ENCODE results near the gene RBMS1. TPM values are rescaled to one million over a fixed set of nuclear protein-coding genes. Genes with fewer than 3 reads are reported as not detected.

RBMS1 gene
- total and polyA plus RNA-seq, 2 of the 13 experiments (the other 11 are each of a cell fraction or from before 2014, with no cell fraction given): 55.5 to 110 TPM

DNA sequence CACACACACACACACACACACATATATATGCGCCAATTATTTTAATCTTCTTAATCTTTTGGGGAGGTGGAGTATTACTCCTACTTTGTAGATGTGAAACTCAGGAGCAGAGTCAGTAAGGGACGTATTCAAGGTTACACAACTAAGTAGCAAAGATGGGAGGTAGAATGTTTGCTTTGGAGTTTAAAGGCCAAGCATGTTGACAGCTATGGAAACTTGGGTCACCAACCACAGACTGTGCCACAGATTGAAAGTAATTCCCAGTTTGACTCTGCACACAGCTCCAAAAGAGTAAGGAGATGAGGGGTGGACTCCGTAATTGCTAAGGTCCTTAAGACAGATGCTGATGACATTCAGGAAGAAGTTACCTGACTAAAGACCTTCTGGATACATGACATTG is 168.7 kb downstream of the RBMS1 start (continued):
- TF ChIP-seq, protein P1, sequence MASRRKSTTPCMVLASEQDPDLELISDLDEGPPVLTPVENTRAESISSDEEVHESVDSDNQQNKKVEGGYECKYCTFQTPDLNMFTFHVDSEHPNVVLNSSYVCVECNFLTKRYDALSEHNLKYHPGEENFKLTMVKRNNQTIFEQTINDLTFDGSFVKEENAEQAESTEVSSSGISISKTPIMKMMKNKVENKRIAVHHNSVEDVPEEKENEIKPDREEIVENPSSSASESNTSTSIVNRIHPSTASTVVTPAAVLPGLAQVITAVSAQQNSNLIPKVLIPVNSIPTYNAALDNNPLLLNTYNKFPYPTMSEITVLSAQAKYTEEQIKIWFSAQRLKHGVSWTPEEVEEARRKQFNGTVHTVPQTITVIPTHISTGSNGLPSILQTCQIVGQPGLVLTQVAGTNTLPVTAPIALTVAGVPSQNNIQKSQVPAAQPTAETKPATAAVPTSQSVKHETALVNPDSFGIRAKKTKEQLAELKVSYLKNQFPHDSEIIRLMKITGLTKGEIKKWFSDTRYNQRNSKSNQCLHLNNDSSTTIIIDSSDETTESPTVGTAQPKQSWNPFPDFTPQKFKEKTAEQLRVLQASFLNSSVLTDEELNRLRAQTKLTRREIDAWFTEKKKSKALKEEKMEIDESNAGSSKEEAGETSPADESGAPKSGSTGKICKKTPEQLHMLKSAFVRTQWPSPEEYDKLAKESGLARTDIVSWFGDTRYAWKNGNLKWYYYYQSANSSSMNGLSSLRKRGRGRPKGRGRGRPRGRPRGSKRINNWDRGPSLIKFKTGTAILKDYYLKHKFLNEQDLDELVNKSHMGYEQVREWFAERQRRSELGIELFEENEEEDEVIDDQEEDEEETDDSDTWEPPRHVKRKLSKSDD (CRISPR knock-in tag; IDR thresholded peaks at IDR 0.05; ENCODE audit: low read depth): no peak
- TF ChIP-seq ZSCAN21 (CRISPR knock-in tag; IDR thresholded peaks at IDR 0.05; ENCODE audit: borderline replicate concordance): no peak
- no peak for TF ChIP-seq NFE2L2 (IDR thresholded peaks at IDR 0.05; ENCODE audit: low read length)
- TF ChIP-seq SCMH1 (CRISPR knock-in tag; IDR thresholded peaks at IDR 0.05; ENCODE audit: borderline replicate concordance): no peak
- TF ChIP-seq FOXK1 (CRISPR knock-in tag; IDR thresholded peaks at IDR 0.05; ENCODE audit: borderline replicate concordance, low read depth): peak; percentile 76; the same call in 1 of the 2 replicates
- no peak for TF ChIP-seq CC2D1A (CRISPR knock-in tag; IDR thresholded peaks at IDR 0.05)
- TF ChIP-seq FLYWCH1 (CRISPR knock-in tag; IDR thresholded peaks at IDR 0.05): no peak
- no peak for TF ChIP-seq KDM3A (CRISPR knock-in tag; IDR thresholded peaks at IDR 0.05; ENCODE audit: low read depth)
- peak; percentile 56; the same call in 1 of the 2 replicates for TF ChIP-seq HDAC2 (CRISPR knock-in tag; IDR thresholded peaks at IDR 0.05)
- no peak for TF ChIP-seq HES4 (CRISPR knock-in tag; IDR thresholded peaks at IDR 0.05; ENCODE audit: borderline replicate concordance)
- TF ChIP-seq ZNF562 (CRISPR knock-in tag; IDR thresholded peaks at IDR 0.05; ENCODE audit: borderline replicate concordance): no peak
- TF ChIP-seq, protein P2, sequence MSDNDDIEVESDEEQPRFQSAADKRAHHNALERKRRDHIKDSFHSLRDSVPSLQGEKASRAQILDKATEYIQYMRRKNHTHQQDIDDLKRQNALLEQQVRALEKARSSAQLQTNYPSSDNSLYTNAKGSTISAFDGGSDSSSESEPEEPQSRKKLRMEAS (IDR thresholded peaks at IDR 0.05): peak; percentile 26; the same call in 1 of the 2 replicates
- TF ChIP-seq, protein P3, sequence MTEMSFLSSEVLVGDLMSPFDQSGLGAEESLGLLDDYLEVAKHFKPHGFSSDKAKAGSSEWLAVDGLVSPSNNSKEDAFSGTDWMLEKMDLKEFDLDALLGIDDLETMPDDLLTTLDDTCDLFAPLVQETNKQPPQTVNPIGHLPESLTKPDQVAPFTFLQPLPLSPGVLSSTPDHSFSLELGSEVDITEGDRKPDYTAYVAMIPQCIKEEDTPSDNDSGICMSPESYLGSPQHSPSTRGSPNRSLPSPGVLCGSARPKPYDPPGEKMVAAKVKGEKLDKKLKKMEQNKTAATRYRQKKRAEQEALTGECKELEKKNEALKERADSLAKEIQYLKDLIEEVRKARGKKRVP (CRISPR knock-in tag; IDR thresholded peaks at IDR 0.05): no peak
- TF ChIP-seq, protein P4, sequence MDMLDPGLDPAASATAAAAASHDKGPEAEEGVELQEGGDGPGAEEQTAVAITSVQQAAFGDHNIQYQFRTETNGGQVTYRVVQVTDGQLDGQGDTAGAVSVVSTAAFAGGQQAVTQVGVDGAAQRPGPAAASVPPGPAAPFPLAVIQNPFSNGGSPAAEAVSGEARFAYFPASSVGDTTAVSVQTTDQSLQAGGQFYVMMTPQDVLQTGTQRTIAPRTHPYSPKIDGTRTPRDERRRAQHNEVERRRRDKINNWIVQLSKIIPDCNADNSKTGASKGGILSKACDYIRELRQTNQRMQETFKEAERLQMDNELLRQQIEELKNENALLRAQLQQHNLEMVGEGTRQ (IDR thresholded peaks at IDR 0.05; ENCODE audit: low read depth, low read length): no peak
- TF ChIP-seq, protein P4 (CRISPR knock-in tag; IDR thresholded peaks at IDR 0.05; ENCODE audit: borderline replicate concordance): no peak
- TF ChIP-seq, protein P5, sequence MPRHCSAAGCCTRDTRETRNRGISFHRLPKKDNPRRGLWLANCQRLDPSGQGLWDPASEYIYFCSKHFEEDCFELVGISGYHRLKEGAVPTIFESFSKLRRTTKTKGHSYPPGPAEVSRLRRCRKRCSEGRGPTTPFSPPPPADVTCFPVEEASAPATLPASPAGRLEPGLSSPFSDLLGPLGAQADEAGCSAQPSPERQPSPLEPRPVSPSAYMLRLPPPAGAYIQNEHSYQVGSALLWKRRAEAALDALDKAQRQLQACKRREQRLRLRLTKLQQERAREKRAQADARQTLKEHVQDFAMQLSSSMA (CRISPR knock-in tag; IDR thresholded peaks at IDR 0.05): no peak
- TF ChIP-seq FOXA3 (CRISPR knock-in tag; IDR thresholded peaks at IDR 0.05): peak; percentile 91
- TF ChIP-seq MIER3 (CRISPR knock-in tag; IDR thresholded peaks at IDR 0.05; ENCODE audit: borderline replicate concordance): peak; percentile 42; the same call in 1 of the 2 replicates
- no peak for TF ChIP-seq GATAD1 (CRISPR knock-in tag; IDR thresholded peaks at IDR 0.05)
- TF ChIP-seq, protein P6, sequence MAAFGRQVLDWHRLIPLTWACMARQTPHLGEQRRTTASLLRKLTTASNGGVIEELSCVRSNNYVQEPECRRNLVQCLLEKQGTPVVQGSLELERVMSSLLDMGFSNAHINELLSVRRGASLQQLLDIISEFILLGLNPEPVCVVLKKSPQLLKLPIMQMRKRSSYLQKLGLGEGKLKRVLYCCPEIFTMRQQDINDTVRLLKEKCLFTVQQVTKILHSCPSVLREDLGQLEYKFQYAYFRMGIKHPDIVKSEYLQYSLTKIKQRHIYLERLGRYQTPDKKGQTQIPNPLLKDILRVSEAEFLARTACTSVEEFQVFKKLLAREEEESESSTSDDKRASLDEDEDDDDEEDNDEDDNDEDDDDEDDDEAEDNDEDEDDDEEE (CRISPR knock-in tag; IDR thresholded peaks at IDR 0.05): no peak
- no peak for TF ChIP-seq ZNF484 (CRISPR knock-in tag; IDR thresholded peaks at IDR 0.05; ENCODE audit: borderline replicate concordance, low read depth)
- peak; percentile 15 for TF ChIP-seq YY1 (IDR thresholded peaks at IDR 0.05; ENCODE audit: insufficient read depth, insufficient replicate concordance, low read depth, low read length)
- no peak for TF ChIP-seq PCBP1 (IDR thresholded peaks at IDR 0.05; ENCODE audit: borderline replicate concordance, low read depth, low read length)

All from HepG2 (cell line).